GM19043 (cell line): ENCODE results near the gene OPALIN.

Source experiments
- ATAC-seq: cut with Tn5 transposase; IDR thresholded peaks from one replicate; pipeline ENCODE4 v1.9.1; 2021; ENCODE audit warnings: low read depth; ENCODE audit not compliant: unreplicated experiment

Gene OPALIN, protein sequence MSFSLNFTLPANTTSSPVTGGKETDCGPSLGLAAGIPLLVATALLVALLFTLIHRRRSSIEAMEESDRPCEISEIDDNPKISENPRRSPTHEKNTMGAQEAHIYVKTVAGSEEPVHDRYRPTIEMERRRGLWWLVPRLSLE

DNA sequence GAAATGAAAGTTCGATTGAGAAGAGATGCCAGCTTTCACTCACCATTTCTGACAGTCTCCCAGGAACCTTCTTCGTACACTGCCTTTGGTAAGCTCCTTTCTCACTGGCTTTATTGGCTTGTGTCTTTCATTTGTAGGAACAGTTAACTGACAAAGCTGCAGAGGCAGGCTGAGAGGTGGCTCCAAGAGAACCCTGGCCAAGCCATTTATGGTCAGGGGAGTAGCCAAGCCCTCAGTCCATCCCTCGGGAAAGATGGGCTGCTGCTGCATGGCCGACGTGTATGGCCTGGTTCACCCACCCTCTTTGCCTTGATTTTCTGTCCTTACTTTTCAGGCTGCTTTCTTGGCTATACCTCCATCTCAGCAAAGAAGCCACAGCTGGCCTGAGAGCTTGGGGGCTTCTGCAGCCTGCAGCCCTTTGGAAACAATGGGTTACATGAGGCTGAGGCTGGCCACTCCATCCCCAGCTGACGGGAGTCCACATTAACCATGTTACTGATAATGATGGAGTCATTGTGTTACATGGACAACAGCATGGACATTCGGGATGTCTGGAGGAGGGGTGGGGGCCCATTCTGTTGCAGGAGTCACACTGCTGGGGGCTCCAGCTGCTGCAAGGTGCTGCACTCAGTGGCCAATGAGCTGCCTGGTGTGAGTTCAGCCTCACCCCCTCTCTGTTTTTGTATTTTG lies at the start of gene OPALIN:
TSS of gene OPALIN (minus strand) at position 152 of the 690 bp plus-strand sequence. CDS start at position 46, 106 bp downstream.
- no peak for ATAC-seq

DNA sequence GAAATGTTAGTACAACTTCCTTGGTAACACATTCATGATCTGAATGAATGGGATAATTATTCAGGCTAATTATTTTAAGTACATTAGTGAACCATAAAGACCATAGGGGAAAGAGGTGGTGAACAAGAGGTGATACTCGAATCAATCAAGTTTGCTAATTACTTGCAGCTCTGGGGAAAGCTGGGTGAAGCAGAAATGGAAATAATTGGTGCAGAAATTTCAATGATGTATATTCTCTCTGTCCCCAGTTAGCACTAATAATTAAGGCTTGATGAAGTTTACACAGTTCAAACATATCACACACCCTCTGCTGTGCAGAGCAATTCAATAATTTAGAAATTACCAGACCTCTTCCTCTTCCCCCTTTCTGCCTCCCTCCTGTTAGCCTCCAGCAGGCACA lies 49.4 kb upstream of the OPALIN start:
- ATAC-seq = no peak

DNA sequence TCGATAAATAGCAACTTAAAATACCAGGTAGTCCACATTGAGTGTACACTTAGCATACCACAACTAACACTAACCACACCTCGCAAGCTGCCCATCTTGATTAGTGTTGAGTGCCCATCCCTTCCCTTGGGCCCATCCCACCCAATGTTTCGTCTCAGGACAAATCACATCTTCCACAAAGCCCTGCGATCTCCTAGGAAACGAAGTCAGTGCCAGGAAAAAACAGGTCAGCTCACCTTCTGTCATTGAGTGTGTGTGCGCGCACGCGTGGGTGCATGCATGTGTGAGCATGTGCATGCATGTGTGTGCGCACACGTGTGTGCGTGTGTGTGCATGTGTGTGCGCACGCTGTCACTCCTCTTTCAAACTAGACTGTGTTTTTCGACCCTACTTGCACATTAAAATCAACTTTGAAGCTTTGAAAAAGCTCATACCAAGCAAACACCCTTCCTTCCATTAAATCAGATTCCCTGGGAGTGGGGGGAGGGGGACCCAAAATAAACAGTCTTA lies 48.8 kb upstream of the OPALIN start:
- ATAC-seq = no peak

DNA sequence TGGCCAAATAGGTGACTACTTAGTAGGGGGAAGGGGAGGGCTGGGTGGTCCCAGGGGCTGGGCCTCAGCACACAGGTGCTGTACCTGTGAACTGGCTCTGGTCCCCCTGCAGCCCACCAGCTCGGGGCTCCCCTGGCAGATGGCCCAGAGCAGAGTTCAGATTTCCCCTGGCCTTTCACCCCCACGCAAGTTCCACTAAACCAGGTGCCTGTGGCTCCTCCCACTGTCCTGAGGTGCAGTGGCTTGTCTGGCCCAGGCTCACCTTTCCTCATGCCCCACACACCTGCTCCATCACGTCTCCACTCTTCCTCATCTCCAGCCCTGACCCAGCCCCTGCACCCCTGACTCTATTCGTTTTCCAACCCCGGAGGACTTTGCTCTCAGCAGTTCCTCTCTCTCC lies 47.3 kb upstream of the OPALIN start:
- ATAC-seq = no peak

DNA sequence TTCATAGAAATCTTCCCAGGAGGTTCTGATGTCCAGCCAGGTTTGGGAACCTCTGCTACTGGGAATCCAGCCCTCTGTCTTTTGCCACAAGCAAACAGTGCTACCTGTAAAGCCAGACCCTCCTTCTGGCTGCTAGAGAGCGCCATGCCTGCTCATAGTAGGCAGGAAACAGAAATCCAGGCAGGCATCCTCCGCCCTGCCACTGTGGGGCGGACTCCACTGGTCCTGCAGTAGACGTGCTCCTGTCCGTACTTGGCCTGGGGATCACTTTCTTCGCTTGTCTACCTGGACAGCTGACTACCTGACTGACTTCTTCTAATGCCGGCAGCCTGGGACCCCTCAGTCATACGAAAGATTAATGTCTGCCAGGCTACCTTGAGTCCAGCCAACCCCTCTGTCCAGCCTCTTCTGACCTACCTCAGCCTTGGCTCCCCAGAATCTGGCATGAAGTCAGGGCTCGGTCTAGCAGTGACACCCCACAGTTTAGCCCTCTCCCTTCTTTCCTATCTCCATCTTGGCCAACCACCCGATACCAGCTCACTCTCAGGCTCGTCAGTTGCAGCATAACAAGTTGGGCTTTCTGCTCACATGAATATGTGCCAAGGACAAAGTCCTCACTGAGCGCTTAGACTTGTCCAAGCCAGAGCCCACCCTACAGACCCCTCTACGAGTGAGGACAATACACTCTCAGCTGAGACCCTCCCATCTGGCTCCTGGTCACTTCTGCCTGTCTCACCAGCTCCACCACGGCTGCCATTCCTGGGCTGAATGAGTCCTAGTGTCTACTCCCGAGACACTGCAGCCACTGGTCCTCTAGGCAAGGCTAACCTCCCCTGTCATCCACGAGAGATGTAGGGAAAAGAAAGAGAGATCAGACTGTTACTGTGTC lies 43.9 kb upstream of the OPALIN start:
- no peak for ATAC-seq

DNA sequence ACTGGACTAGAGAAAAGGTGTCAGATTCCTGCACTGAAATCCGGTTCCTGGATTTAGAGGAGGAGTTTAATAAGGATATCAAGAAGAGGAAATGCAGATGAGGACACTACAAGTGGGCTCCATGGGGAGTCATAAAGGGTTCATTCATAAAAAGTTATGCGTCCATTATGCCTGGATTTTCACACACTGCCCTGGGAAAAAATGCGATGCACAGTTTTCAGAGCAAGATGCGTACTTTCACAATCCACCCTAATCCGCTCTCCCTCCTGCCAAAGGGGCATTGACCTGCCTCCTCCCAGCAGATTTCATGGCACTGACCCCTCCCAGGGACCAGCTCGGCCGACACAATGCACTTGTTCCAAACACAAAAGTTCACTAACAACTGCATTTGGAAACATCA lies 42.2 kb upstream of the OPALIN start:
- no peak for ATAC-seq

DNA sequence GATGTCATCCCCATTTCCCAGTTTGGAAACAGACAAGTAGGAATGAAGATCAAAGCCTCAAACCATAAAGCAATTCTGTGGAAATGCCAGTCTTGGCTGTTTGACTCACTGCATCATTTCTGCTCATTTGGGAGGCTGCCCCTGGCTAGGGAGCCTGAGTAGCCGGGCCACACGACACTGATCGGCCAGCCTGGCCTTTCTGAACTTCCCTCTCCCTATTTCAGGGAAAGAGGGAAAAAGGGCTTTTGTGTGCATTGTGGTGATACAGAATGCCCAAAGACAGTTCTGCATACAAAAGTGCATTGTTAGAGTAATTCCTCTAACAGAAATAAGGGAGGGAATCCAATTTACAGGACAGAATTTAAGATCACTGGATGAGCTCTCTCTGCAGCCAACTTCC lies 41.7 kb upstream of the OPALIN start:
- ATAC-seq = no peak

DNA sequence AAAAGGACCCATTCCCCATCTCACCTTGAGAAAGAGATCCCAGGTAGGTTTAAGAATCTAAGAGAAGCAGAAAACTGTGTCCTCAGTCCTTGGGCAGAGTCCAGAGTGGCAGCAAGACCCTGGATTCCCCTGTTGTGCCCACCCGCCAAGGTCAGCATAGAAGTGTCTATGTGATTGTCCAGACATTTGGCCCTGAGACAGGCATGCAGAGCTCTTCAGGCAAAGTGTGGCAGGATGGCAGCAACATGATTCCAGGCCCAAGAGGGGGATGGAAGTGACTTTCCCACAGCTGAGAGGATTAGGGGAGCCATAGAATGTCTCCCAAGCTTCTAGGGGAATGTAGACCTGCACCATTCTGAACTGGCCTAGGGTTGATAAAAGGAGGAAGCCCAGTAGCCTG lies 39.1 kb upstream of the OPALIN start:
- ATAC-seq = no peak

DNA sequence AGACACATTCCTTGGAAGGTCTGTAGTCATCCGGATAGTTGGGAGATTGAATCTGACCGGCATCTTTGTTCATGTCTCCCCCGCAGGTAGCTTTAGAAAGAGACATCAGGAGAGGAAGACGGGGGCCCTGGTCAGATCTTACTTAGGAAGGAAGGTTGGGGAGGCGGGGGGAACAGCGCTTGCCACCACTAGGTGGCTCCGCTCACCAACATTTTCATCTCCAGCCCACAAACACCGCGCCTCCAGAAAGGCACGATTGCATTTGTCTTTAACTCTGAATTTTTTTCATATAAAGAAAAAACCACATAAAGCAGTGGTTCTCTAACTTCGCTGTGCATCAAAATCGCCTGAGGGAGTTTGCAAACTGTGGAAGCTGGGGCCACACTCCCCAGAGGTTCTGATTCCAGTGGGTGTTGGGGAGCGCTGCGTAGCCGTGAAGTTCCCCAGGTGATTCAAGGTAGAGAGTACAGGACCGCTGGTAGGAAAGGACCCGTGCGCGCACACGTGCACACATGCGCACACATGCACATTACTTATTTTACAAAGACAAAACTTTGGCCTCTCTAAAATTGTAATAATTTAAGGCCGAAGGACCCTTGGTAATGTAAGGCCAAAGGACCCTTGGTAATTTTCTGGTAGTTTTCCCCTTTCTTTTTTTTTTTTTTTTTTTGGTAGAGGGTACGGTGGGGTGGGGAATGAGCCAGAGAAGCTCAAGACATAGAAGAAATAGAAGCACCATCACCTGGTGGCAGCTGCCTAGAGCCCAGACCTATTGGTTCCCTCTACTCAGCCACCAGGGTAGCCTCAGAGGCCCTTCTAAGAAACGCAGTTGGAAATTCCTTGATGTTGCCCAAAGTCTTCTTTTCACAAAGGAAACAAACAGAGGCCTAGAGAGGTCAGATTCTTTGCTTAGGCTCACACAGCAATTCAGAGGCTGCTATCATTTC lies 37.4 kb upstream of the OPALIN start:
- ATAC-seq = no peak

DNA sequence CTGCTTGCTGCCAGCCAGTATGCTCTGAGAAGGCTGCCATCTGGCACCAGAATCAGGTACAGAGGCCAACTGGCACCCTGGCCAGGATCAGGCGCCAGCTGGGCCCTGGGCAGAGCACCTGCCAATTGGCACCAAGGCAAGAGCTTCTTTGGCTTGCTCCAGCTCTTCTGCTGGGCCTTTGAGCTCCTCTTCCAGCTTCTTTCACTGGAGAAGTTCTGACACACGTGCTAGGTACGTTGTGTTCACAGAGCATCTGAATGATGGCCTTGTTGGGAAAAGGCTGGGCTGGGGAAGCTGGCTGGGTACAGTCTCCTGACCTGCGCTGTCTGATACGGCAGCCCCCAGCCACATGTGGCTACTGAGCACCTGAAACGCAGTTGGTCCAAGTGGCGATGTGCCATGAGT lies 31.7 kb upstream of the OPALIN start:
- no peak for ATAC-seq

DNA sequence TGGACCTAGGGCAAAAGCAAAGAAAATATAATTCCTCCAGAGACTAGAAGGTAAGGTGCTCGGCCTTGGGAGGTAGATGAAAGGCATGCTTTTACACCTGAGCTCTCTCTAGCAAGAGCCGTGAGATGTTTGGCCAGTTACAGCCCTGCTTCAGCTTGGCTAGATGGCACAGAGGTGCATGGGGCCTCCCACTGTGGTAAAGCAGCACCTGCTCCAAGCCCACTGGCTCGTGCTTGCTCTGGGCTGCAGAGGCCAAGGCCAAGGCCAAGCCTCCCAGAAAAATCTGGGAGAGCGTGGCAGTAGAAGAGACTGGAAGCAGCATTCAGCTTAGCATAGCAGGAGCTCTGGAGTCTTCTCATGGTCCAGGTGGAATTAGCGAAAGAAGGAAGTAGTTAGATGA lies 31.0 kb upstream of the OPALIN start:
- ATAC-seq = no peak

DNA sequence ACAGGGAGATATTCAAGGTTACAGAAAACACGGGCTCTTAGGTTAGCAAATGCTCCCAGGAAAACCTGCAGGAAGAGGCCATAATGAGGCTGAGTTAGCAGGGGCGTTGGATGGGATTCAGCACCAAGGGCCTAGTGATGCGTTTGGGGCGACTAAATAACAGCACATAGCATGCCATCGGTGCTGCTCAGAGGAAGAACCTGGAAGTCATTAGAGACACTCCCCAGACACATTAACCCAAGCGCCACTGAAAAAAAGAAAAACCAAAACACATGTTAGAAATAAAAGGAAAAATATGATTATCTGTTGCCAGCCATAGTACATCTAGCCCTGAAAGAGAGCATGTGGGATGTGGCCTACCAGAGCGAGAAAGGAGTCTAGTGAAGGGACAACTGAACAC lies 28.8 kb upstream of the OPALIN start:
- no peak for ATAC-seq

DNA sequence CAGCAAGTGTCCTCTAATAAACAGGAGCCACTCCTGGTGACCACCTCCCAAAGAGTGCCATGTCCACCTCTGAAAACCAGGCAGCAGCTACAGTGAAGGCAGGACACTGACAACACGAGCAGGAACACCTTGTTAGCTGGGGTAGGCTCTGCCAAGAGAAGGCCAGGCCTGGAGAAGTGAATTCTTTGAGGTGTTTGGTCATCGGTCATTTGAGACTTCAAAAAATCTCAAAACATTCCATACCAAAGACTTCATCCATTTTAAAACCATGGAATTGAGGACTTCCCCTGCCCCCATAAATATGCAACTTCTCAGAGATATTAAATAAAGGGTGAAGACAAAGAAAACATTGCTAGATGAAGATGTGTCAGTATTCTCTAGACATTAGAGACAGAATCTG lies 28.4 kb upstream of the OPALIN start:
- no peak for ATAC-seq

DNA sequence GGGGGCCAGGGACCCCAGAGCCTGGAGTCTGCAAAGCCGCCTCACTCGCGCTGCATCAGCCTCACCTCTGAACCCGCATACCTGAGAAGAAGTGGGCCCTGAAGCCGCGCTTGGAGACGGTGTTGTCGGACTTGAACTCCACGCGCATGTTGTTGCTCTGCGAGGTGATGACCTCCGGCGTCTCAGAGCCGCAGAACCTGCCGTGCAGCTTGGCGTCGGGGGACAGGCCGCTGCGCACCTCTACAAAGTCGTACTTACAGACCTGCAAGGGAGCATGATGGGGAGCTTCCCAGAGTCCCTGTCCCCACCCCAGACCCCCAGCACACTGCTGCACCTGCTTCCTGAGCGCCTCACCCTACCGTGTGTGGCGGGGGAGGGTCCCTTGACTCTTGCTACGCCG lies 25.7 kb upstream of the OPALIN start:
- no peak for ATAC-seq

DNA sequence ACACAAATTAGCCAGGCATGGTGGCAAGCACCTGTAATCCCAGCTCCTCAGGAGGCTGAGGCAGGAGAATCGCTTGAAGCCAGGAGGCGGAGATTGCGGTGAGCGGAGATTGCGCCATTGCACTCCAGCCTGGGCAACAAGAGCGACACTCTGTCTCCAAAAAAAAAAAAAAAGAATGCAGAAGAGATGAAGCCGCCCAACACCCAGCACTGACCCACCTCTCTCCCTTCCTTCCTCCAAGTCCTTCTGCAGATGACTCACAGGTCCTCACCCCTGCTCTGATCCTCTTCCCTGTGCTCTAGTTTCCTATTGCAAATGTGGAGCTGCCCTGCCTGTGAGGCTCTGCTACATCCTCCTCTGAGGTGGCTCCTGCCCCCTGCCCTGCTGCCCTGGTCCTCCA lies 22.0 kb upstream of the OPALIN start:
- no peak for ATAC-seq

DNA sequence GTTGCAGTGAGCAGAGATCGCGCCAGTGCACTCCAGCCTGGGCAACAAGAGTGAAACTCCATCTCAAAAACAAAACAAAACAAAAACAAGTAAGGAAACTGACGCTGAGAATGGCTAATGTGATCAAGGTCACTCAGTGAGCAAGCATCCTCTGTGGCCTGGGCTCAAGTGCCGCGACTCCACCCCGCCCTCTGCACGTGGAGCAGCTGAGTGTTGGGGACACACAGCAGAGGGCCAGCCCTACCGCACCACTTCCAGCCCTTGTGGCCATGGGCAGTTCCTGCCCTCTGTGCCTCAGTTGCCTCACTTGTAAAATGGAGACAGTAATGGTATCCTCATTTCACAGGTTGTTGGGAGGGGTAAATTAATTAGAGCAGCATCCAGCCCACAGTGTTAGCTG lies 21.0 kb upstream of the OPALIN start:
- no peak for ATAC-seq

DNA sequence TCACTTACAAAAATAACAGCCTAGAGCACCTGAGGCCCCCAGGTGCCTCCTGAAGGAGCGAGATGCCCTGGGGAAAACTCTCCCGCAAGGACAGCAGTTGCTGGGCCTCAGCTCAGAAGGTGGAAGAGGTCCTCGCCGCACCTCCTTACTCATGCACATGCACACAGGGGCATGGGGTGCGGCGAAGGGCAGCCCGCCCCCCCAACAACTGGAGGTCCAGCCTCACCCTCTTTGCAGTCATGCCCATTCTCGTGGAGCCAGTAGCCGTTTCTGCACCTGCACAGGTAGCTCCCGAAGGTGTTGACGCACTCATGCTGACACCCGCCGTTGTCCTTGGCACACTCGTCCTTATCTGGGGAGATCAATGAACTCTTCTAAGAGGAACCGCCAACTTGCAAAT lies 19.9 kb upstream of the OPALIN start:
- no peak for ATAC-seq

DNA sequence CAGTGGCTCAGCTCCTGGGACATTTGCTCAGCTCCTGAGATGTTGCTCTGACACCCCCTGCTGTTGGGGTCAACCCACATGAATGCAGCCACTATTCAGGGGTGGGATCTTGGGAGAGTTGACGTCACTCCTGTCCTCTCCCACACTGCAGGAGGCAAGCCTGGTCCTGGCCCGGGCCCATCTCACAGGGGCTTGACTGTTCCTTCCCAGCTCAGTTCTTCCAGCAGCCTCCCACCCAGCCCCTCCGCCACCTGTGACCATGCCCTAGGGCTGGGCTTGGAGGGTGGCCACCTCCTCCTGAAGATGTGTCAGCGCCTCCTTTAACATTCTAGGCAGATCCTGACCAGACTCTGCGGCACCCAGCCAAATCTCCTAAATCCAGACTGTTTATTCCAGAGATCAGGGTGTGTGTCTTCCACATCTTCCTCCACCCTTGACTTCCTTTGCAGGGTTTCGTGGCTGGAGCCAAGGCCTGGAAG lies 19.1 kb upstream of the OPALIN start:
- no peak for ATAC-seq

DNA sequence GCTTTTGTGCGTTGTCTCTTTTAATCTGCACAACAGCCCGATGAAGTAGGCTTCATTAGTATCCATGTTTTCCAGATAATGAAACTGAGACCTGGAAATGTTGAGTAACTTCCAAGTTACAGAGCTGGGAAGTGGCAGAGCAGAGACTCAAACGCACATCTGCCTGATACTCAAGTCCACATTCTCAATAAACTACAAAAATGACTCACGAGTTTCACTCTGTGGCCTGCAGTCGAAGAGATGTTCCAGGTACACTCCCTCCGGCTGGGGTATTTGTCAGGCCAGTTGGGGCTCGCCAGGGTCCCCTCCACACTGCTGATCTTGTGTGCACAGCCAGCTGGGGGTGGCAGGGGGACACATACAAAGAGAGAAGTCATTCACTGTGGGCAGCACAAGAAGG lies 17.7 kb upstream of the OPALIN start:
- ATAC-seq = no peak
